Spleen (tissue), 7 donors: ENCODE measurements around the gene HABP2.

Experiments
- CTCF ChIP-seq, 11 experiments: fragments of 200-600 bp in 7 of 11; fragments of 450-650 bp in 4 of 11; sonication (generic) in 4 of 11; IDR thresholded peaks in 8 of 11; conservative IDR thresholded peaks in 3 of 11; 1 replicate in 7 of 11; 2 replicates in 4 of 11; pipeline versions ENCODE4 v1.4.0 to v1.8.0; 2016 to 2021; ENCODE audit warnings: antibody characterized with exemption in 11 of 11, inconsistent platforms in 4 of 11, mild to moderate bottlenecking in 1 of 11
- POLR2A ChIP-seq, 3 donors: fragments of 450-650 bp; IDR thresholded peaks; one replicate each; pipeline ENCODE4 v1.5.1; 2017; ENCODE audit warnings: antibody characterized with exemption in 3 of 3, mild to moderate bottlenecking in 1 of 3
- donor health status: DM: no; HTN: no; CAD: no; lungs with moderate emphysema.
- donor health status: DM: no; HTN: no; CAD: no.
- donor health status: DM: no; HTN: no; CAD: no.

DNA sequence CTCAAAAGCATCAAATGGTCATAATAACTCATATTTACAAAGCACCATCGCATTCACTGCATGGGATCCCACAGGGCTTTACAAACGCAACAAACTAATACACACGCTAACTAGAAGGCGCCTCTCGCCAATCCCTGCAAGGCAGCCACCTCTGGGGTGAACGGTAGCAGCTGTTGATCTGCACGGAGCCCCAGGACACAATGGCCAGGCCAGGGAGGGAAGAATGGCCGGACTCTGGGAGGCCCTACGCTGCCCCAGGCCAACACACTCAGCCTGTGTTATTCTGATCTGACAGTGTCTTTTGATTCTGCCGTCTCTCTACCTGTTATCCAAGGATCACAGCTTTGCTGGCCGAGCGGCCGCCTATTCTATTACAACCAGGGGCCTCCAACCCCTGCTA, 41.8 kb downstream of the HABP2 start:
- TF ChIP-seq CTCF (IDR thresholded peaks at IDR 0.05 in 8 of 11, conservative IDR thresholded peaks at IDR 0.05 in 3 of 11) (no peak), POLR2A (IDR thresholded peaks at IDR 0.05) (no peak)
